K562 (cell line): ENCODE data around the gene FAM171A2. TPM values are rescaled to one million over a fixed set of nuclear protein-coding genes. Genes with fewer than 3 reads are reported as not detected.

Source experiments
- BDP1 ChIP-seq: IDR thresholded peaks from 3 replicates; pipeline ENCODE4 v1.6.1; 2011; ENCODE audit not compliant: insufficient read length, insufficient read depth
- EGR1 ChIP-seq: fragments of 450-650 bp; conservative IDR thresholded peaks from 2 replicates; pipeline ENCODE4 v1.6.1; 2017; ENCODE audit warnings: mild to moderate bottlenecking
- GABPA ChIP-seq: fragments of 200-800 bp; sonication (Bioruptor generic); conservative IDR thresholded peaks from 2 replicates; pipeline ENCODE4 v1.6.1; 2016; ENCODE audit warnings: low read depth, missing genetic modification characterization, missing compliant biosample characterization
- NCOA6 ChIP-seq: fragments of 450-650 bp; IDR thresholded peaks from 2 replicates; pipeline ENCODE4 v1.6.1; 2017; ENCODE audit warnings: mild to moderate bottlenecking
- NONO ChIP-seq, 2 experiments: fragments of 200-400 bp in 1 of 2; fragments of 450-650 bp in 1 of 2; formaldehyde crosslinking in 1 of 2; IDR thresholded peaks; 2 replicates each; pipeline ENCODE4 v1.6.1; 2017; ENCODE audit warnings: low read depth in 2 of 2, mild to moderate bottlenecking in 2 of 2, moderate library complexity in 2 of 2, low read length in 1 of 2
- RBM17 ChIP-seq: fragments of 200-400 bp; formaldehyde crosslinking; IDR thresholded peaks from 2 replicates; pipeline ENCODE4 v1.6.1; 2017; ENCODE audit warnings: low read depth, mild to moderate bottlenecking, low read length, borderline replicate concordance
- SMARCC2 ChIP-seq: fragments of 450-650 bp; IDR thresholded peaks from 2 replicates; pipeline ENCODE4 v1.6.1; 2017; ENCODE audit warnings: antibody characterized with exemption, moderate library complexity, mild to moderate bottlenecking, low read depth
- SUPT5H ChIP-seq: fragments of 450-650 bp; IDR thresholded peaks from 2 replicates; pipeline ENCODE4 v1.6.1; 2016
- TBP ChIP-seq: optimal IDR thresholded peaks from 2 replicates; pipeline ENCODE3; 2011; ENCODE audit warnings: low read depth, low read length, improper control_type of control experiment
- ZBTB40 ChIP-seq, 2 experiments: fragments of 450-650 bp in 1 of 2; sonication (generic) in 1 of 2; formaldehyde crosslinking in 1 of 2; IDR thresholded peaks; 2 replicates each; pipeline versions ENCODE4 v1.7.1 to v1.9.0; 2016 to 2022; ENCODE audit warnings: inconsistent platforms in 1 of 2, mild to moderate bottlenecking in 1 of 2, missing genetic modification reagents in 1 of 2
- ZC3H11A ChIP-seq: IDR thresholded peaks from 2 replicates; pipeline ENCODE4 v1.6.1; 2012; ENCODE audit warnings: low read depth, low read length, improper control_type of control experiment
- ZFX ChIP-seq: sonication (generic); formaldehyde crosslinking; IDR thresholded peaks from 2 replicates; pipeline ENCODE4 v1.8.0; 2022; ENCODE audit warnings: mild to moderate bottlenecking, missing genetic modification reagents, moderate library complexity
- ZNF639 ChIP-seq, 2 experiments: fragments of 200-800 bp in 1 of 2; sonication (Bioruptor generic) in 1 of 2; sonication (generic) in 1 of 2; formaldehyde crosslinking in 1 of 2; IDR thresholded peaks in 1 of 2; conservative IDR thresholded peaks in 1 of 2; 2 replicates each; pipeline versions ENCODE4 v1.5.0 to v1.6.1; 2016 to 2020; ENCODE audit warnings: missing compliant biosample characterization in 1 of 2, missing genetic modification characterization in 1 of 2, missing genetic modification reagents in 1 of 2
- ZNF766 ChIP-seq: fragments of 200-800 bp; sonication (Bioruptor generic); conservative IDR thresholded peaks from 2 replicates; pipeline ENCODE4 v1.6.1; 2016; ENCODE audit warnings: missing genetic modification characterization, missing compliant biosample characterization
- polyA plus RNA-seq, 8 experiments: library from polyadenylated mRNA; depleted of rRNA in 4 of 8; stranded (reverse) in 5 of 8; unstranded in 3 of 8; fragments of >200 nt; fragmentation: Nextera tagmentation in 2 of 8; fragmentation: Illumina TruSeq in 1 of 8; extraction: Ambion mirVana in 2 of 8; extraction: Trizol in 1 of 8; gene quantifications; 2 replicates each; pipeline versions ENCODE4 v1.2.1 to v1.2.3, GENCODE V29; 2011 to 2014; ENCODE audit warnings: inconsistent platforms in 1 of 8, missing spikeins in 1 of 8
- total RNA-seq, 7 experiments: library from RNA; depleted of rRNA in 6 of 7; stranded (reverse); fragments of >200 nt in 6 of 7; fragmentation: Illumina TruSeq in 2 of 7; extraction: Trizol in 2 of 7; gene quantifications; 2 replicates each; pipeline versions ENCODE4 v1.2.1 to v1.2.3, GENCODE V29; 2011 to 2021; ENCODE audit warnings: low replicate concordance in 1 of 7

FAM171A2 gene
- total and polyA plus RNA-seq, 9 of the 15 experiments (the other 6 are each of a cell fraction or from before 2014, with no cell fraction given), result 0.10 to 10.2 (median 2.0) TPM; not detected in 1

GRCh38 chr17:44324571-44325275 lies 38.9 kb downstream of the FAM171A2 start, which contains the start of gene SLC25A39 (continued):
- TF ChIP-seq ZBTB40 (IDR thresholded peaks at IDR 0.05) (no peak), ZBTB40 (CRISPR knock-in tag; IDR thresholded peaks at IDR 0.05) (no peak), ZNF766 (CRISPR knock-in tag) (0 out of 2 replicates have a peak, but pooled peaks have one; percentile 16), ZFX (peak; percentile 59; the same call in 1 of the 2 replicates), SUPT5H (no peak), EGR1 (peak; percentile 34; the same call in 1 of the 2 replicates), NCOA6 (peak; percentile 67; the same call in 1 of the 2 replicates), SMARCC2 (0 out of 2 replicates have a peak, but pooled peaks have one; percentile 9), NONO (IDR thresholded peaks at IDR 0.05; ENCODE audit: low read depth in 2 of 2, low read length in 1 of 2) (peak in 1 of 2 experiments; percentile 90; a peak in 3 of 4 replicates), ZNF639 (CRISPR knock-in tag; conservative IDR thresholded peaks at IDR 0.05 in 1 of 2, IDR thresholded peaks at IDR 0.05 in 1 of 2) (peak in 1 of 2 experiments; percentile 72; a peak in 1 of 4 replicates), BDP1 (no peak), ZC3H11A (no peak), GABPA (tag) (0 out of 2 replicates have a peak, but pooled peaks have one; percentile 23), TBP (peak; percentile 49), RBM17 (no peak)
